Lung (tissue), 12 donors: ENCODE data around the gene SLC25A13. TPM values are rescaled to one million over a fixed set of nuclear protein-coding genes. Genes with fewer than 3 reads are reported as not detected.

ENCODE experiments used
- ATAC-seq: fragments of 200-7000 bp; cut with Tn5 transposase; one replicate; pipeline ENCODE4 v1.9.1; 2020; ENCODE audit warnings: moderate number of reproducible peaks; ENCODE audit not compliant: insufficient read depth, low FRiP score
- DNase-seq, 3 donors: peaks; one replicate each; pipeline ENCODE4 v3.0.0-alpha.2; 2013 to 2017
- H3K27ac ChIP-seq, 2 donors: one replicate each; pipeline ENCODE4 v1.5.1; 2013; ENCODE audit warnings: mild to moderate bottlenecking in 2 of 2, moderate library complexity in 2 of 2, control low read depth in 1 of 2, inconsistent platforms in 1 of 2, low read depth in 1 of 2, low read length in 1 of 2
- H3K27me3 ChIP-seq, 3 donors: one replicate each; pipeline ENCODE4 v1.5.1; 2013; ENCODE audit warnings: low read length in 2 of 3; ENCODE audit not compliant: control insufficient read depth in 3 of 3, insufficient read depth in 3 of 3
- H3K36me3 ChIP-seq, 4 donors: one replicate each; pipeline ENCODE4 v1.5.1; 2013; ENCODE audit warnings: low read length in 4 of 4, mild to moderate bottlenecking in 1 of 4, moderate library complexity in 1 of 4; ENCODE audit not compliant: control insufficient read depth in 4 of 4, insufficient read depth in 4 of 4
- H3K4me1 ChIP-seq, 5 donors: one replicate each; pipeline ENCODE4 v1.5.1; 2013; ENCODE audit warnings: low read length in 5 of 5, mild to moderate bottlenecking in 2 of 5, moderate library complexity in 1 of 5; ENCODE audit not compliant: control insufficient read depth in 5 of 5, insufficient read depth in 5 of 5
- H3K4me3 ChIP-seq: one replicate; pipeline ENCODE4 v1.5.1; 2013; ENCODE audit warnings: mild to moderate bottlenecking, control low read depth, moderate library complexity
- H3K9ac ChIP-seq, 2 donors: one replicate each; pipeline ENCODE4 v1.5.1; 2013; ENCODE audit warnings: low read length in 2 of 2, control low read depth in 1 of 2; ENCODE audit not compliant: insufficient read depth in 1 of 2
- H3K9me3 ChIP-seq, 4 donors: one replicate each; pipeline ENCODE4 v1.5.1; 2013; ENCODE audit warnings: low read length in 3 of 4, mild to moderate bottlenecking in 1 of 4, moderate library complexity in 1 of 4; ENCODE audit not compliant: control insufficient read depth in 4 of 4, insufficient read depth in 3 of 4
- WGBS, 2 donors: extraction: QIAGEN DNeasy Blood & Tissue Kit; methylation state at CpG; one replicate each; pipeline ENCODE4 v1.1.7; 2013; 5-methylcytosine and 5-hydroxymethylcytosine counted together
- polyA plus RNA-seq, 2 donors: library from polyadenylated mRNA; stranded (reverse); fragments of 200-250 nt; gene quantifications; one replicate each; pipeline ENCODE4 v1.2.1, GENCODE V29; 2013
- total RNA-seq, 2 donors: library from RNA; depleted of rRNA in 1 of 2; stranded (reverse); fragments of >200 nt in 1 of 2; gene quantifications; one replicate each; pipeline ENCODE4 v1.2.1, GENCODE V29; 2014 to 2021
- TF ChIP-seq, protein P1 (sequence below): IDR thresholded peaks from 2 replicates; pipeline ENCODE4 v1.5.1; 2012; ENCODE audit warnings: mild to moderate bottlenecking; ENCODE audit errors: control extremely low read depth, extremely low read depth
- donor health status: control.
- donor health status: control.
- donor health status: Bipolar disorder and iron deficiency.
- donor health status: healthy.
- donor health status: DM: yes; HTN: yes; CAD: no.

SLC25A13 gene
- total and polyA plus RNA-seq, 4 donors: 7.8 to 40.8 (median 19.6) TPM

DNA sequence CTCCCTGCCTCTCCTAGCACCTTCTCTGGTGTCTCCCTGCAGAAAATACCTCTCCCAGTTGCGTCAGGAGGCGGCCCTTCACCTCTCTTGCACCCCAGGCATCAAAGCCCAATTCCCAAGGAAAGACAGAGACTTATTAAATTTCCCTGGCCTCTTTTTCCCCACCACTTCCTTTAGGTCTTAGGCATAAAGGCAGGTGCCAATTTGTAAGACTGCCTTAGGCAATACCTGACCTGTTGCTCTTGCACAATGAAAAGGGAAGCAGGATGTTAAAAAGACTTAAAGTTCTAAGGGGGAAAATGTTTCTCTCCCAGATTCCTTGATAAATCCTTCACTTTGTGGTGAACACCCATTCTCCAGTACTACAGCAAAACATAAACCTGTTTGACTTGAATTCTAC, 186.7 kb downstream of the SLC25A13 start:
- WGBS, 2 donors: 88 to 95% methylated on average over 2 of the region's 2 CpGs
- H3K27ac ChIP-seq: no peak overlapping the region
- no peaks in the 10 kb centered on the region for H3K4me1 ChIP-seq
- ATAC-seq (no peak), DNase-seq (peak in 2 of 3 donors; percentile 18 to 38)
- no peaks in the 10 kb centered on the region for H3K9me3 ChIP-seq
- H3K4me3 ChIP-seq: no peak overlapping the region
- H3K36me3 ChIP-seq: peaks cover 0 to 11% (median 9%) of the 10 kb centered on the region in 4 donors
- TF ChIP-seq, protein P1, sequence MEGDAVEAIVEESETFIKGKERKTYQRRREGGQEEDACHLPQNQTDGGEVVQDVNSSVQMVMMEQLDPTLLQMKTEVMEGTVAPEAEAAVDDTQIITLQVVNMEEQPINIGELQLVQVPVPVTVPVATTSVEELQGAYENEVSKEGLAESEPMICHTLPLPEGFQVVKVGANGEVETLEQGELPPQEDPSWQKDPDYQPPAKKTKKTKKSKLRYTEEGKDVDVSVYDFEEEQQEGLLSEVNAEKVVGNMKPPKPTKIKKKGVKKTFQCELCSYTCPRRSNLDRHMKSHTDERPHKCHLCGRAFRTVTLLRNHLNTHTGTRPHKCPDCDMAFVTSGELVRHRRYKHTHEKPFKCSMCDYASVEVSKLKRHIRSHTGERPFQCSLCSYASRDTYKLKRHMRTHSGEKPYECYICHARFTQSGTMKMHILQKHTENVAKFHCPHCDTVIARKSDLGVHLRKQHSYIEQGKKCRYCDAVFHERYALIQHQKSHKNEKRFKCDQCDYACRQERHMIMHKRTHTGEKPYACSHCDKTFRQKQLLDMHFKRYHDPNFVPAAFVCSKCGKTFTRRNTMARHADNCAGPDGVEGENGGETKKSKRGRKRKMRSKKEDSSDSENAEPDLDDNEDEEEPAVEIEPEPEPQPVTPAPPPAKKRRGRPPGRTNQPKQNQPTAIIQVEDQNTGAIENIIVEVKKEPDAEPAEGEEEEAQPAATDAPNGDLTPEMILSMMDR: no peak
- H3K27me3 ChIP-seq: no peaks in the 10 kb centered on the region
- no peak overlapping the region for H3K9ac ChIP-seq

DNA sequence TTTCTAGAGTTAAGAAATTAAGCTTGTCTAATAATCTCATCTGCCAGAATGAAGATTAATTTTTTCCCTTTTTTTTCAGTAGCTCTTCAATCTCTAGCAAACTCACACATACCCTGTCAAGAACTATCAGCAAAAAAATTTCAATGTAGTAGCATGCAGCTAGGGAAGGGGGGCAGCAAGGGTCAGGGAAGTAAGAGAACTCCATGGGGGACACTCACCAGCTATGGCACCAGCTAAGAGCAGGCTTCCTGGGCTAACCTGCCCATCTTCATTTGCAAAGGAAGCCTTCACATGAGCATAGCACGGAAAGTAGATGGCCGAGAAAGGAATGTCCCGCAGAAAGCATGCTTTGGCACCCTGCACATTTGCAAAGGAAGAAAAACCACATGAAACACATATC, 190.4 kb downstream of the SLC25A13 start:
- no peak overlapping the region for H3K4me3 ChIP-seq
- ATAC-seq: no peak
- H3K4me1 ChIP-seq: no peaks in the 10 kb centered on the region
- H3K9ac ChIP-seq: no peak overlapping the region
- 97 to 100% methylated on average over 3 of the region's 3 CpGs for WGBS, 2 donors
- TF ChIP-seq, protein P1: no peak
- no peak for DNase-seq
- no peak overlapping the region for H3K27ac ChIP-seq
- H3K27me3 ChIP-seq: no peaks in the 10 kb centered on the region
- peaks cover 4 to 11% (median 10%) of the 10 kb centered on the region in 4 donors for H3K36me3 ChIP-seq
- no peaks in the 10 kb centered on the region for H3K9me3 ChIP-seq

GRCh38 chr7:96127746-96128145, 194.2 kb downstream of the SLC25A13 start:
- H3K27ac ChIP-seq: no peak overlapping the region
- TF ChIP-seq, protein P1: no peak
- ATAC-seq (no peak), DNase-seq (no peak)
- no peaks in the 10 kb centered on the region for H3K27me3 ChIP-seq
- H3K36me3 ChIP-seq: peaks cover 4 to 17% (median 7%) of the 10 kb centered on the region in 4 donors
- no peak overlapping the region for H3K9ac ChIP-seq
- H3K4me1 ChIP-seq: no peaks in the 10 kb centered on the region
- H3K4me3 ChIP-seq: no peak overlapping the region
- H3K9me3 ChIP-seq: no peaks in the 10 kb centered on the region
- WGBS, 2 donors: 87 to 100% methylated on average over 2 of the region's 2 CpGs

DNA sequence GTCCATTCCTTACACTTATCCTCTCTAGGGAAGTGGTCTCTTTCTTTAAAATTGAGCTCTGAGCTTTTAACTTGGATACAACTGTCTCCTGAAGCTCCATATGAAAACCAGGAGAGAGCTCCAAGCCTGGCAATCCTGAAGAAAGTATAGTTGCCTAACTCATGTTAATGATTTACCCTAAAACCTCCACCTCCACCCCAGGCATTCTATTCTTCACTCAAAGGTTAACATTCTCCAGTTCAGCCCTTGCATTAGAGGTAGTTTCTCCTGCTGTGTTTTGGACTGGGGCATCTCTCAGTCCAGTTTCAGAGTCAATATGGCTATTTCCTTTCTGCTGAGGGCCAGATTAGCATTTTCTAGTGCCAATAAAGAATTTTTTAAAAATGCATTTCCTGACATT, 195.5 kb downstream of the SLC25A13 start:
- no peak overlapping the region for H3K4me3 ChIP-seq
- no peaks in the 10 kb centered on the region for H3K27me3 ChIP-seq
- ATAC-seq (no peak), DNase-seq (no peak)
- H3K4me1 ChIP-seq: no peaks in the 10 kb centered on the region
- H3K27ac ChIP-seq: no peak overlapping the region
- no peak overlapping the region for H3K9ac ChIP-seq
- no peaks in the 10 kb centered on the region for H3K9me3 ChIP-seq
- peaks cover 4 to 20% (median 7%) of the 10 kb centered on the region in 4 donors for H3K36me3 ChIP-seq
- TF ChIP-seq, protein P1: no peak
